HG02763 (cell line): Measurements from ENCODE around the gene CYP2A6.
"Not testable (repeated sequence)": the region's sequence is repeated elsewhere in the genome, so short reads cannot be mapped to it uniquely, and the experiment has no call there.

Source experiments
- ATAC-seq: cut with Tn5 transposase; IDR thresholded peaks from one replicate; pipeline ENCODE4 v1.9.1; 2021; ENCODE audit warnings: mild to moderate bottlenecking, moderate library complexity; ENCODE audit not compliant: unreplicated experiment

The CYP2A6 gene

GRCh38 chr19:40822704-40823553 lies 27.3 kb downstream of the CYP2A6 start:
- ATAC-seq, result not testable (repeated sequence)

- no peak for ATAC-seq
Measured at GRCh38 chr19:40822161-40822560, 28.1 kb downstream of the CYP2A6 start.

- ATAC-seq, result not testable (repeated sequence)
Measured at GRCh38 chr19:40819479-40820234, 30.6 kb downstream of the CYP2A6 start.

GRCh38 chr19:40818480-40819399 lies 31.5 kb downstream of the CYP2A6 start:
- ATAC-seq, result not testable (repeated sequence)

GRCh38 chr19:40815223-40815622 lies 35.0 kb downstream of the CYP2A6 start:
- ATAC-seq, result no peak

GRCh38 chr19:40813182-40813581 lies 37.1 kb downstream of the CYP2A6 start:
- no peak for ATAC-seq

GRCh38 chr19:40812571-40812970 lies 37.7 kb downstream of the CYP2A6 start:
- ATAC-seq, result not testable (repeated sequence)

- no peak for ATAC-seq
Measured at GRCh38 chr19:40811478-40812341, 38.5 kb downstream of the CYP2A6 start.

- ATAC-seq, result peak; percentile 51
Measured at GRCh38 chr19:40810649-40811408, 39.4 kb downstream of the CYP2A6 start.

- no peak for ATAC-seq
Measured at GRCh38 chr19:40810160-40810559, 40.1 kb downstream of the CYP2A6 start.

- ATAC-seq, result no peak
Measured at GRCh38 chr19:40809358-40810086, 40.7 kb downstream of the CYP2A6 start.

- ATAC-seq, result no peak
Measured at GRCh38 chr19:40808497-40808896, 41.8 kb downstream of the CYP2A6 start.

- no peak for ATAC-seq
Measured at GRCh38 chr19:40808021-40808325, 42.3 kb downstream of the CYP2A6 start.

GRCh38 chr19:40807147-40808020 lies 42.9 kb downstream of the CYP2A6 start:
- no peak for ATAC-seq

- ATAC-seq, result peak; percentile 34
Measured at GRCh38 chr19:40806423-40807146, 43.7 kb downstream of the CYP2A6 start.

GRCh38 chr19:40805258-40805868 lies 44.9 kb downstream of the CYP2A6 start:
- ATAC-seq, result no peak

GRCh38 chr19:40804783-40805242 lies 45.4 kb downstream of the CYP2A6 start:
- no peak for ATAC-seq
